LNCaP clone FGC (cell line): Measurements from ENCODE around the gene KCNG2.

Source experiments
- DNase-seq: peaks from one replicate; pipeline ENCODE4 v3.0.0-alpha.2; 2011; ENCODE audit warnings: low read depth
- H3K4me3 ChIP-seq: 2 replicates; pipeline ENCODE4 v1.5.1; 2011; ENCODE audit warnings: mild to moderate bottlenecking, low read depth, low read length, control low read depth
- TF ChIP-seq, protein P1 (sequence below): IDR thresholded peaks from 2 replicates; pipeline ENCODE4 v1.5.1; 2012; ENCODE audit warnings: mild to moderate bottlenecking; ENCODE audit not compliant: control insufficient read depth, insufficient read depth; ENCODE audit errors: extremely low read depth

Gene KCNG2

GRCh38 chr18:79834834-79835233 lies 37.1 kb downstream of the KCNG2 start:
- TF ChIP-seq, protein P1, sequence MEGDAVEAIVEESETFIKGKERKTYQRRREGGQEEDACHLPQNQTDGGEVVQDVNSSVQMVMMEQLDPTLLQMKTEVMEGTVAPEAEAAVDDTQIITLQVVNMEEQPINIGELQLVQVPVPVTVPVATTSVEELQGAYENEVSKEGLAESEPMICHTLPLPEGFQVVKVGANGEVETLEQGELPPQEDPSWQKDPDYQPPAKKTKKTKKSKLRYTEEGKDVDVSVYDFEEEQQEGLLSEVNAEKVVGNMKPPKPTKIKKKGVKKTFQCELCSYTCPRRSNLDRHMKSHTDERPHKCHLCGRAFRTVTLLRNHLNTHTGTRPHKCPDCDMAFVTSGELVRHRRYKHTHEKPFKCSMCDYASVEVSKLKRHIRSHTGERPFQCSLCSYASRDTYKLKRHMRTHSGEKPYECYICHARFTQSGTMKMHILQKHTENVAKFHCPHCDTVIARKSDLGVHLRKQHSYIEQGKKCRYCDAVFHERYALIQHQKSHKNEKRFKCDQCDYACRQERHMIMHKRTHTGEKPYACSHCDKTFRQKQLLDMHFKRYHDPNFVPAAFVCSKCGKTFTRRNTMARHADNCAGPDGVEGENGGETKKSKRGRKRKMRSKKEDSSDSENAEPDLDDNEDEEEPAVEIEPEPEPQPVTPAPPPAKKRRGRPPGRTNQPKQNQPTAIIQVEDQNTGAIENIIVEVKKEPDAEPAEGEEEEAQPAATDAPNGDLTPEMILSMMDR = no peak
- DNase-seq = no peak
- no peak overlapping the region for H3K4me3 ChIP-seq

GRCh38 chr18:79841936-79842335 lies 44.2 kb downstream of the KCNG2 start:
- H3K4me3 ChIP-seq = no peak overlapping the region
- DNase-seq = no peak

DNA sequence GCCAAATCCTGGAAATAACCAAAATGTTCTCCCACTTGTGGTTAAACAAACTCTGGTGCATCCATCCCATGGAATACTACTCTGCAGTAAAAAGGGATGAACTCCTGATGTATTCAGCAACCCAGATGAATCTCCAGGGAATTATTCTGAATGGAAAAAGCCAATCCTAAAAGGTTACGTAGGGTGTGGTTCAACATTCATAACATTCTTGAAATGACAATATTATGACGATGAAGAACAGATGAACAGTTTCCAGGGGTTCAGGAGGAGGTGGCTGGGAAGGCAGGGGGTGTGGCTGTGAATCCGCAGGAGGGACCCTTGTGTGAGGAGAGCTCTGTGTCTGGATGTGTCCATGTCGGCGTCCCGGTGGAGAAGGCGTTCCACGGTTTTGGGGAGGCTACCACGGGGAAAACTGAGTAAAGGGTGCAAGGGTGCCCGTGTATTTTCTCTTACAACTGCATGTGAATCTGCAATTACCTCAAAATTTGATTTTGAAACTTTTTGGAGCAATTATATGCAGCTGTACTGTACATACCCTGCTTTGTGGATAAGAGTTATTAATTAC lies 47.3 kb downstream of the KCNG2 start:
- H3K4me3 ChIP-seq = no peak overlapping the region
- TF ChIP-seq, protein P1 = no peak
- no peak for DNase-seq

More at GRCh38 chr18:79841936-79842335, 44.2 kb downstream of the KCNG2 start:
- TF ChIP-seq, protein P1 = no peak

DNA sequence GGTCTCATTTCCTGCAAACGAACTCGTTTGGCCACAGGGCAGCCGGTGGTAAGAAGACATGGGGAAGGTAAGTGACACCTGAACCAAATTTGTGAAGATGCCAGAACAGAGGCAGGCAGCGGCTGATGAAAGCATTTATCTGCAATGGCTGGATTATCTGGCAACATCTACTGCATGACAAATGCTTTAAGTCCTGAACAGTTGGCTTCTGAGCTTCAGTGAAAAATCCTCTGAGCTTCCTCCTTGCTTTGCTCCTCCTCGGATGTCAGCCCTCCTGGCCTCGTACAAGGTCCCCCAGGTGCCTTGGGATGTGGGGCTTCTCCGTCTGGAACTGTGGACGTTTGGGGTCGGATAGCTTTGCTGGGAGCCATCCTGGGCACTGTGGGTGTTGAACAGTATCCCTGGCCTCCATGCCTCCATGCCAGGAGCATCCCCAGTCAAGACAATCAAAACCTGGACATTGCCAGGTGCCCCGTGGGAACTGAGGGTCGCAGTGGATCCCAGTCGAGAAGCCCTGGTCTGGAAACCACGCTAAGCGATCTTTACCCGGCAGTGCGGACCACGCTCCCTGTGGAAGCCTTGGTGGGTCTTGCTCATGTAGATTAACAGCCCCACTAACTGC lies 49.3 kb downstream of the KCNG2 start:
- no peak overlapping the region for H3K4me3 ChIP-seq
- no peak for DNase-seq
- TF ChIP-seq, protein P1 = no peak

DNA sequence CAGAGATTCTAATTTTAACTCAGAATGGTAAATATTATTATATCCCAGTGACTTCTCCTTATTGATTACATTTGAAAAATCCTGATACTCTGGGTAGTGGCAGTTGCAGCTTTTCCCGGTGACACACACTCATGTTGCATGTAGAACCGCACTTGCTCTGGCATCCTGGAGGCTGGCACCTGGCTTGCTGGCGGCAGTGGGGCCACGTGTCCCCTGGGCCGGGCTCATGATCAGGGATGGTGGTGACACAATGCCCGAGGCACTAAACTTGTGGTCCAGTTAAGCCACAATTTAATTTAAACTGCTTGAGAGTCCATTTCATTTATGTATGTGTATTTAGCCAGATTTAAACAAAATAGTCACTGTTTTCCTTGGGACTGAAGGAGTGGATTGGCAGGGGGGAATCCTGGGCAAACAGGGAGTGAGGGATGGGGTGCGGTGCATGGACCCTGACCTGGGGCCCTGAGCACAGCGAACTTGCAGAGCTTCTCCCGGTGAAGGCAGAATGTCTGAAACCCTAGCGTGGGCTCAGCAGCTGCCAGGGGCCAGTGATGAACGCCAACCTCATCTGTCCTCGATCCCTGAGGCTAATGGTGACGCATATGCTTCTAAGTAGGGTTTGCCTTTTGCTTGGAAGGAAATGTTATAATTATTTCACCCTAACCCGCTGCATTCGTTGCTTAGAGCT lies 50.0 kb downstream of the KCNG2 start:
- H3K4me3 ChIP-seq = no peak overlapping the region
- no peak for DNase-seq
- TF ChIP-seq, protein P1 = no peak

DNA sequence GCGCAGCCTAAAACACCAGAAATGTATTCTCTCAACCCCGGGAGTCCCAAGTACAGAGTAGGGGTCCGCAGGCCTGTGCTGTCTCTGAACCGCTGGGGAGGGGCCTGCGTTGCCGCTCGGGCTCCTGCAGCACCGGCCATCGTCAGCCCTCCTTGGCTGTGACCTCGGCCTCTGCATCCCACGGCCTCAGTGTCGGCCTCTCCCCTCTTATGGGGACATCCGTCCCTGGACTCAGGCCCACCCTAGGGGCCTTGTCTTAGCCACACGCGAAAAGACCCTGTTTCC lies 50.5 kb downstream of the KCNG2 start:
- no peak for DNase-seq
- H3K4me3 ChIP-seq = no peak overlapping the region
- TF ChIP-seq, protein P1 = no peak
